ENCODE results near the gene PXDC1.

DNA sequence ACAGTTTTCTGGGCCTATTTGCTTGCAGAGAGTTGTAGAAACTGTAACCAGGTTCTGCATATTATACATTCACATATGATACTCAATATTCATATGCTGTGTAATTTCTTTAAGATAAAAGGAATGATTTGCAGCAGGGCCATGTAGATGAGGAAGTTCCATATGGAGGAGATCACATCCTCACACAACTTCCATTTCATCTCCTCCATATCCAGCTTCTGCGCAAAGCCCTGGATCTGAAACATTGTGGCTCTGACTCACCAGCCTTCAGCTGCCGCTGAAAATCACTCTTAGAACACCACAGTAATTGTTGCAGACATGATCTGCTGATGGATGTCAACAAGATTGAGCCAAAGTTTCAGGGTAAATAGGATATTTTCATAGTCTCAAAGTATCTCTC lies 57.7 kb downstream of the PXDC1 start:
- TF ChIP-seq, protein P1, sequence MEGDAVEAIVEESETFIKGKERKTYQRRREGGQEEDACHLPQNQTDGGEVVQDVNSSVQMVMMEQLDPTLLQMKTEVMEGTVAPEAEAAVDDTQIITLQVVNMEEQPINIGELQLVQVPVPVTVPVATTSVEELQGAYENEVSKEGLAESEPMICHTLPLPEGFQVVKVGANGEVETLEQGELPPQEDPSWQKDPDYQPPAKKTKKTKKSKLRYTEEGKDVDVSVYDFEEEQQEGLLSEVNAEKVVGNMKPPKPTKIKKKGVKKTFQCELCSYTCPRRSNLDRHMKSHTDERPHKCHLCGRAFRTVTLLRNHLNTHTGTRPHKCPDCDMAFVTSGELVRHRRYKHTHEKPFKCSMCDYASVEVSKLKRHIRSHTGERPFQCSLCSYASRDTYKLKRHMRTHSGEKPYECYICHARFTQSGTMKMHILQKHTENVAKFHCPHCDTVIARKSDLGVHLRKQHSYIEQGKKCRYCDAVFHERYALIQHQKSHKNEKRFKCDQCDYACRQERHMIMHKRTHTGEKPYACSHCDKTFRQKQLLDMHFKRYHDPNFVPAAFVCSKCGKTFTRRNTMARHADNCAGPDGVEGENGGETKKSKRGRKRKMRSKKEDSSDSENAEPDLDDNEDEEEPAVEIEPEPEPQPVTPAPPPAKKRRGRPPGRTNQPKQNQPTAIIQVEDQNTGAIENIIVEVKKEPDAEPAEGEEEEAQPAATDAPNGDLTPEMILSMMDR (IDR thresholded peaks at IDR 0.05) = no peak
- no peak for TF ChIP-seq POLR2AphosphoS5 (IDR thresholded peaks at IDR 0.05; ENCODE audit: low read depth, low read length)

Data from Panc1 (cell line).